Testis (tissue), 2 donors: ENCODE measurements around the gene CTH.
"Not testable (repeated sequence)": the region's sequence is repeated elsewhere in the genome, so short reads cannot be mapped to it uniquely, and the experiment has no call there.

Experiments used
- POLR2A ChIP-seq: fragments of 450-650 bp; IDR thresholded peaks from one replicate; pipeline ENCODE4 v1.6.1; 2017; ENCODE audit warnings: antibody characterized with exemption, mild to moderate bottlenecking, moderate library complexity
- TF ChIP-seq, protein P1 (sequence below), 3 experiments: fragments of 450-650 bp in 2 of 3; fragments of 200-600 bp in 1 of 3; sonication (generic) in 1 of 3; IDR thresholded peaks; one replicate each; pipeline ENCODE4 v1.5.1; 2016 to 2019; ENCODE audit warnings: antibody characterized with exemption in 3 of 3, mild to moderate bottlenecking in 2 of 3, moderate library complexity in 1 of 3

DNA sequence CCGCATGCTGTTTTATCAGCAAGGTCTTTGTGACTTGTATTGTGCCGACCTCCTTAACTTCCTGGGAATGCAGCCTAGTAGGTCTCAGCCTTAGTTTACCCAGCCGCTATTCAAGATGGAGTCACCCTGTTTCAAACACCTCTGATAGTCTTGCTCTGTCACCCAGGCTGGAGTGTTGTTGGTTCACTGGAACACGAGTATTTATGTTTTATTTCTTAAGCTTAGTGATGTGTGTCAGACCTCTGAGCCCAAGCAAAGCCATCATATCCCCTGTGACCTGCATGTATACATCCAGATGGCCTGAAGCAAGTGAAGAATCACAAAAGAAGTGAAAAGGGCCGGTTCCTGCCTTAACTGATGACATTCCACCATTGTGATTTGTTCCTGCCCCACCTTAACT, 43.7 kb upstream of the CTH start:
- TF ChIP-seq, protein P1, sequence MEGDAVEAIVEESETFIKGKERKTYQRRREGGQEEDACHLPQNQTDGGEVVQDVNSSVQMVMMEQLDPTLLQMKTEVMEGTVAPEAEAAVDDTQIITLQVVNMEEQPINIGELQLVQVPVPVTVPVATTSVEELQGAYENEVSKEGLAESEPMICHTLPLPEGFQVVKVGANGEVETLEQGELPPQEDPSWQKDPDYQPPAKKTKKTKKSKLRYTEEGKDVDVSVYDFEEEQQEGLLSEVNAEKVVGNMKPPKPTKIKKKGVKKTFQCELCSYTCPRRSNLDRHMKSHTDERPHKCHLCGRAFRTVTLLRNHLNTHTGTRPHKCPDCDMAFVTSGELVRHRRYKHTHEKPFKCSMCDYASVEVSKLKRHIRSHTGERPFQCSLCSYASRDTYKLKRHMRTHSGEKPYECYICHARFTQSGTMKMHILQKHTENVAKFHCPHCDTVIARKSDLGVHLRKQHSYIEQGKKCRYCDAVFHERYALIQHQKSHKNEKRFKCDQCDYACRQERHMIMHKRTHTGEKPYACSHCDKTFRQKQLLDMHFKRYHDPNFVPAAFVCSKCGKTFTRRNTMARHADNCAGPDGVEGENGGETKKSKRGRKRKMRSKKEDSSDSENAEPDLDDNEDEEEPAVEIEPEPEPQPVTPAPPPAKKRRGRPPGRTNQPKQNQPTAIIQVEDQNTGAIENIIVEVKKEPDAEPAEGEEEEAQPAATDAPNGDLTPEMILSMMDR (IDR thresholded peaks at IDR 0.05), result not testable (repeated sequence)
- not testable (repeated sequence) for TF ChIP-seq POLR2A
